IMR-90 (cell line): ENCODE results near the gene SH2B2. TPM values are rescaled to one million over a fixed set of nuclear protein-coding genes. Genes with fewer than 3 reads are reported as not detected.
A peak's percentile ranks its signal among the peaks of the same experiment; 100 is the strongest.

Experiments
- ATAC-seq: fragments of 200-7000 bp; cut with Tn5 transposase; 2 replicates; pipeline ENCODE4 v1.9.1; 2020; ENCODE audit warnings: low read depth, mild to moderate bottlenecking, moderate library complexity
- BruUV-seq: library from RNA; stranded (reverse); fragments of 400-500 nt; replicated peaks from 2 replicates; lab custom pipeline; 2021; lab: Mats Ljungman, UMichigan
- CTCF ChIA-PET: fragments of 300-600 bp; formaldehyde crosslinking; extraction: SDS; loops from one replicate; lab custom pipeline; 2021; ENCODE audit warnings: antibody characterized with exemption; lab: Yijun Ruan, JAX
- POLR2A ChIA-PET: fragments of 300-600 bp; sonication (Branson Sonifier 250); formaldehyde crosslinking; loops from one replicate; lab custom pipeline; 2022; ENCODE audit warnings: antibody characterized with exemption; ENCODE audit not compliant: unreplicated experiment; lab: Charles Lee
- DNase-seq: peaks from one replicate; pipeline ENCODE4 v3.0.0; 2013
- H2AFZ ChIP-seq: replicated peaks from 2 replicates; pipeline ENCODE3; 2013; ENCODE audit warnings: low read length, mild to moderate bottlenecking; ENCODE audit not compliant: poor library complexity
- H2AK5ac ChIP-seq: 2 replicates; pipeline ENCODE4 v1.6.1; 2013; ENCODE audit warnings: low read depth, low read length, inconsistent platforms
- H2AK9ac ChIP-seq: replicated peaks from 2 replicates; pipeline ENCODE3; 2013; ENCODE audit warnings: mild to moderate bottlenecking, low read depth, low read length, moderate library complexity; ENCODE audit not compliant: poor library complexity
- H2BK120ac ChIP-seq: 2 replicates; pipeline ENCODE4 v1.6.1; 2013; ENCODE audit warnings: low read depth, low read length, inconsistent platforms
- H2BK15ac ChIP-seq: 3 replicates; pipeline ENCODE4 v1.6.1; 2013; ENCODE audit warnings: low read depth, low read length, inconsistent platforms
- H2BK20ac ChIP-seq: 2 replicates; pipeline ENCODE4 v1.6.1; 2013; ENCODE audit warnings: low read depth, mild to moderate bottlenecking, inconsistent platforms, low read length, moderate library complexity
- H2BK5ac ChIP-seq: 2 replicates; pipeline ENCODE4 v1.6.1; 2013; ENCODE audit warnings: mild to moderate bottlenecking, low read depth, low read length, inconsistent platforms; ENCODE audit not compliant: poor library complexity, severe bottlenecking
- H3K14ac ChIP-seq: replicated peaks from 2 replicates; pipeline ENCODE4 v1.6.1; 2013; ENCODE audit warnings: low read depth, low read length, inconsistent platforms
- H3K18ac ChIP-seq: 2 replicates; pipeline ENCODE4 v1.6.1; 2013; ENCODE audit warnings: low read depth, low read length, control low read depth
- H3K23ac ChIP-seq: 2 replicates; pipeline ENCODE4 v1.6.1; 2013; ENCODE audit warnings: low read depth, low read length, inconsistent platforms
- H3K27ac ChIP-seq: 2 replicates; pipeline ENCODE4 v1.5.1; 2013; ENCODE audit warnings: mild to moderate bottlenecking, control low read depth, low read length; ENCODE audit not compliant: insufficient read depth
- H3K27me3 ChIP-seq: 2 replicates; pipeline ENCODE4 v1.6.1; 2013; ENCODE audit warnings: low read length; ENCODE audit not compliant: control insufficient read depth, insufficient read depth
- H3K36me3 ChIP-seq: 2 replicates; pipeline ENCODE4 v1.6.1; 2013; ENCODE audit warnings: low read length, mixed read lengths; ENCODE audit not compliant: control insufficient read depth, insufficient read depth
- H3K4ac ChIP-seq: 2 replicates; pipeline ENCODE4 v1.6.1; 2013; ENCODE audit warnings: low read depth, low read length, inconsistent platforms
- H3K4me1 ChIP-seq: 2 replicates; pipeline ENCODE4 v1.6.1; 2013; ENCODE audit warnings: low read length, mixed read lengths; ENCODE audit not compliant: control insufficient read depth, insufficient read depth
- H3K4me2 ChIP-seq: 2 replicates; pipeline ENCODE4 v1.6.1; 2013; ENCODE audit warnings: low read depth, mild to moderate bottlenecking, control low read depth, low read length, moderate library complexity
- H3K4me3 ChIP-seq: 2 replicates; pipeline ENCODE4 v1.5.1; 2013; ENCODE audit warnings: low read depth, mild to moderate bottlenecking, control low read depth, low read length, moderate library complexity; ENCODE audit not compliant: insufficient read depth
- H3K56ac ChIP-seq: 2 replicates; pipeline ENCODE4 v1.6.1; 2013; ENCODE audit warnings: low read length, inconsistent platforms; ENCODE audit not compliant: insufficient read depth; ENCODE audit errors: extremely low read depth
- H3K79me1 ChIP-seq, 2 experiments: 2 replicates each; pipeline ENCODE4 v1.6.1; 2013; ENCODE audit warnings: low read length in 2 of 2, inconsistent platforms in 1 of 2, low read depth in 1 of 2
- H3K9ac ChIP-seq: 2 replicates; pipeline ENCODE4 v1.6.1; 2013; ENCODE audit warnings: low read depth, low read length, control low read depth
- H3K9me1 ChIP-seq: 2 replicates; pipeline ENCODE4 v1.6.1; 2013; ENCODE audit warnings: low read length, inconsistent platforms; ENCODE audit not compliant: insufficient read depth
- H3K9me3 ChIP-seq: 2 replicates; pipeline ENCODE4 v1.6.1; 2013; ENCODE audit warnings: low read length; ENCODE audit not compliant: control insufficient read depth, insufficient read depth
- H4K20me1 ChIP-seq: 2 replicates; pipeline ENCODE4 v1.6.1; 2013; ENCODE audit warnings: low read length, inconsistent platforms; ENCODE audit not compliant: insufficient read depth
- H4K5ac ChIP-seq: 2 replicates; pipeline ENCODE4 v1.6.1; 2013; ENCODE audit warnings: mild to moderate bottlenecking, low read depth, low read length, control low read depth
- H4K8ac ChIP-seq, 2 experiments: 2 replicates each; pipeline ENCODE4 v1.6.1; 2013; ENCODE audit warnings: low read depth in 2 of 2, low read length in 2 of 2, control low read depth in 1 of 2, inconsistent platforms in 1 of 2
- H4K91ac ChIP-seq: 2 replicates; pipeline ENCODE4 v1.6.1; 2013; ENCODE audit warnings: low read depth, low read length, inconsistent platforms; ENCODE audit not compliant: insufficient read depth
- FOS ChIP-seq: fragments of 150-350 bp; IDR thresholded peaks from 2 replicates; pipeline ENCODE4 v1.6.1; 2016; ENCODE audit warnings: low read depth, low read length
- NFE2L2 ChIP-seq: fragments of 150-350 bp; IDR thresholded peaks from 2 replicates; pipeline ENCODE4 v1.6.1; 2016; ENCODE audit warnings: low read depth, mild to moderate bottlenecking, low read length
- RAD21 ChIP-seq: IDR thresholded peaks from 2 replicates; pipeline ENCODE4 v1.6.1; 2012; ENCODE audit warnings: low read length, improper control_type of control experiment
- RCOR1 ChIP-seq: IDR thresholded peaks from 2 replicates; pipeline ENCODE4 v1.6.1; 2012; ENCODE audit warnings: mild to moderate bottlenecking, low read length, improper control_type of control experiment; ENCODE audit not compliant: insufficient replicate concordance
- SMC3 ChIP-seq: fragments of 150-350 bp; IDR thresholded peaks from 2 replicates; pipeline ENCODE4 v1.6.1; 2016; ENCODE audit warnings: low read depth, mild to moderate bottlenecking, antibody characterized with exemption, low read length, moderate library complexity
- WGBS, 2 experiments: methylation state at CpG; one replicate each; pipeline versions ENCODE4 v1.1.5 to v1.1.7; 2013; ENCODE audit warnings: missing lambda C conversion rate in 2 of 2; ENCODE audit not compliant: insufficient read length in 1 of 2; ENCODE audit errors: extremely low coverage in 2 of 2; 5-methylcytosine and 5-hydroxymethylcytosine counted together
- dilution Hi-C: fragments of 300-500 bp; cut with HindIII; formaldehyde crosslinking; loops from one replicate; pipeline ENCODE4 v1.14.3; 2018; ENCODE audit warnings: low sequenced_read_pairs; ENCODE audit not compliant: unreplicated experiment
- in situ Hi-C: fragments of 300-500 bp; cut with MboI; formaldehyde crosslinking; loops from 3 replicates; pipeline ENCODE4 v1.14.3; 2019; ENCODE audit warnings: low sequenced_read_pairs, inconsistent platforms, mixed read lengths
- intact Hi-C: fragments of 100-400 bp; cut with micrococcal nuclease; formaldehyde crosslinking; loops from 2 replicates; pipeline ENCODE4 v1.10.0; 2022
- polyA plus RNA-seq, 3 experiments: library from polyadenylated mRNA; depleted of rRNA; stranded (reverse); fragments of >200 nt; gene quantifications; 2 replicates each; pipeline ENCODE4 v1.2.3, GENCODE V29; 2012; ENCODE audit warnings: low replicate concordance in 1 of 3
- total RNA-seq: library from RNA; depleted of rRNA; stranded (reverse); fragments of >200 nt; gene quantifications from 2 replicates; pipeline ENCODE4 v1.2.3, GENCODE V29; 2012
- TF ChIP-seq, protein P1 (sequence below): conservative IDR thresholded peaks from 2 replicates; pipeline ENCODE4 v1.5.1; 2012; ENCODE audit warnings: mild to moderate bottlenecking, low read depth, low read length, improper control_type of control experiment

The SH2B2 gene
- total and polyA plus RNA-seq, 2 of the 4 experiments (the other 2 are of a cell fraction), result 0.36 to 0.99 TPM

DNA sequence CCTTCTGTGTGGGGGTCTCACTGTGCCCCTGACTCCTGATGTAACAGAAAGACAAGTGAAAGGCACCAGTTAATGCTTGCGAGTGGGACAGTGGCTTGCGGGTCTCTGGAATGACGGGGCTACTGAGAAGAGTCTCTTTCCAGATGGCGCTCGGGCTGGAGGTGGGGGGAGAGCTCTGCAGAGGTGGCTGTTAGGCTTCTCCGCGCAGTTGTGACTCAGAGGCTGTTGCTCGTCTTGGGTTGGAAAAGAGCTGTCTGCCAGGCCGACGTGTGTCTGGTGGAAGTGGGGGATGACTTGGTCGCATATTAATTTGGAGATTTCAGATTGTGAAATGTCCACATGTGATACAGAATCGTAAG lies 27.9 kb upstream of the SH2B2 start:
- Histone ChIP-seq H2AK9ac (no peak overlapping the region), H3K9me1 (no peaks in the 10 kb centered on the region), H2BK5ac (no peak overlapping the region), H2BK15ac (no peak overlapping the region), H2AFZ (no peak overlapping the region), H4K91ac (no peak overlapping the region), H4K8ac (no peak overlapping the region), H3K18ac (no peak overlapping the region), H3K9ac (no peak overlapping the region), H3K36me3 (no peaks in the 10 kb centered on the region; the same call in 1 of the 2 replicates), H3K79me1 (peaks cover 0 to 7% of the 10 kb centered on the region in 2 experiments; a peak in 1 of 4 replicates), H3K14ac (no peak overlapping the region), H2BK120ac (no peak overlapping the region), H3K27me3 (no peaks in the 10 kb centered on the region), H3K4ac (no peak overlapping the region), H4K20me1 (no peaks in the 10 kb centered on the region), H3K4me1 (no peaks in the 10 kb centered on the region), H3K4me3 (no peak overlapping the region), H3K23ac (no peak overlapping the region), H3K4me2 (no peak overlapping the region), H3K27ac (no peak overlapping the region), H2BK20ac (no peak overlapping the region), H3K9me3 (no peaks in the 10 kb centered on the region), H3K56ac (no peak overlapping the region), H4K5ac (no peak overlapping the region), H2AK5ac (no peak overlapping the region)
- intact Hi-C loops, result no loop called here
- no peak for ATAC-seq
- in situ Hi-C loops, result loop anchor here (25.0 kb wide), 1 partner anchor 896 kb away; the partner anchor contains the start of gene COL26A1
- WGBS, 2 experiments, result 100% methylated on average over 2 of the region's 12 CpGs; no CpG with 5 or more reads in 1 of the 2 experiments
- POLR2A ChIA-PET, result no interaction called here
- BruUV-seq, result no TSS peak
- dilution Hi-C loops, result no loop called here
- DNase-seq, result peak; percentile 15
- TF ChIP-seq, protein P1, sequence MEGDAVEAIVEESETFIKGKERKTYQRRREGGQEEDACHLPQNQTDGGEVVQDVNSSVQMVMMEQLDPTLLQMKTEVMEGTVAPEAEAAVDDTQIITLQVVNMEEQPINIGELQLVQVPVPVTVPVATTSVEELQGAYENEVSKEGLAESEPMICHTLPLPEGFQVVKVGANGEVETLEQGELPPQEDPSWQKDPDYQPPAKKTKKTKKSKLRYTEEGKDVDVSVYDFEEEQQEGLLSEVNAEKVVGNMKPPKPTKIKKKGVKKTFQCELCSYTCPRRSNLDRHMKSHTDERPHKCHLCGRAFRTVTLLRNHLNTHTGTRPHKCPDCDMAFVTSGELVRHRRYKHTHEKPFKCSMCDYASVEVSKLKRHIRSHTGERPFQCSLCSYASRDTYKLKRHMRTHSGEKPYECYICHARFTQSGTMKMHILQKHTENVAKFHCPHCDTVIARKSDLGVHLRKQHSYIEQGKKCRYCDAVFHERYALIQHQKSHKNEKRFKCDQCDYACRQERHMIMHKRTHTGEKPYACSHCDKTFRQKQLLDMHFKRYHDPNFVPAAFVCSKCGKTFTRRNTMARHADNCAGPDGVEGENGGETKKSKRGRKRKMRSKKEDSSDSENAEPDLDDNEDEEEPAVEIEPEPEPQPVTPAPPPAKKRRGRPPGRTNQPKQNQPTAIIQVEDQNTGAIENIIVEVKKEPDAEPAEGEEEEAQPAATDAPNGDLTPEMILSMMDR, result no peak
- no peak for TF ChIP-seq RCOR1
- TF ChIP-seq RAD21, result no peak
- TF ChIP-seq SMC3, result no peak
- no peak for TF ChIP-seq FOS
- TF ChIP-seq NFE2L2, result no peak
- CTCF ChIA-PET, result interaction anchor here (0.5 kb wide), 1 partner anchor 285 kb away, joined by 3 read pairs; no protein-coding TSS in a partner anchor
